ENCODE measurements around the gene TCEA2.

Gene TCEA2

GRCh38 chr20:64049060-64049877, 13.7 kb upstream of the TCEA2 start, which contains the start of gene SOX18:
SOX18 (minus strand) TSS chr20:64049639; CDS start chr20:64049516, 123 bp downstream.
- DNase-seq (ENCODE audit: low spot score), result peak; percentile 62

GRCh38 chr20:64049878-64050260, 13.1 kb upstream of the TCEA2 start:
- DNase-seq (ENCODE audit: low spot score), result no peak

DNA sequence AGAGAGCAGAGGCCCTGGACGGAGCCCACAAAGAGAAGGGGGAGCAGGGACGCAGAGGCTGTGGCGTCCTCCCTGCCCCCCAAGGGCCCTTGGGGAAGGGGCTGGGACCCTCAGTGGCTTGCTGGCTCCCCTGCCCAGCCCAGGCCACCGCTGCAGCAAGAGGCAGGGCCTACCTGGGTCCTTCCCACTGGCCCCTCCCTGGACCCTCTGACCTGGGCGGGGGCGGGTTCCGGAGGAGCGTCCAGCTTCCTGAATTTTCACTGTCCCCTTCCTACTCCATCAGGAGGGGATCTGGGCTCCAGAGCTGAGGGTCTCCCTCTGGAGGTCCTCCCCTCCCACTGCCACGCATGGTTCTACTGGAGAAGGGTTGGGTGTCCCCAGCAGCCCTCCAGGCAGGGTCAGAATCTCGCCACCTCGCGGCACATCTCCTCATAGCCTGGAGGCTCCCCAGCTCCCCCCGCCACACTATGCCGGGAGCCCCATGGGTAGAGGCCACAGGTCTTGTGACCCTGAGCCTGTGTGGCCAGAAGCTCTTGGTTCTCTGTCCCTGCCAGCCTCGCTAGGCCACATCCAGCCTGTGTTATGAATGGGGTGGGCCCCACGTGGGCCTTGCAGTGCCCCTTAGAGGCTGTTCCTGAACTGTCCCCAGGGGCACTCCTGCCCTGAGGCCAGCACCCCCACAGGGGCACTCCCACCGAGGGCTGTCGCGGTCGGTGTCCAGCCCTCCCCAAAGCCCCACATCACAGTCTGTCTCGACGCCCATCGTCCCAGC, 12.6 kb upstream of the TCEA2 start:
- no peak for DNase-seq (ENCODE audit: low spot score)

- DNase-seq (ENCODE audit: low spot score), result no peak
Observed at GRCh38 chr20:64051033-64051452, 12.0 kb upstream of the TCEA2 start.

GRCh38 chr20:64051561-64052325, 11.3 kb upstream of the TCEA2 start:
- DNase-seq (ENCODE audit: low spot score), result no peak

DNA sequence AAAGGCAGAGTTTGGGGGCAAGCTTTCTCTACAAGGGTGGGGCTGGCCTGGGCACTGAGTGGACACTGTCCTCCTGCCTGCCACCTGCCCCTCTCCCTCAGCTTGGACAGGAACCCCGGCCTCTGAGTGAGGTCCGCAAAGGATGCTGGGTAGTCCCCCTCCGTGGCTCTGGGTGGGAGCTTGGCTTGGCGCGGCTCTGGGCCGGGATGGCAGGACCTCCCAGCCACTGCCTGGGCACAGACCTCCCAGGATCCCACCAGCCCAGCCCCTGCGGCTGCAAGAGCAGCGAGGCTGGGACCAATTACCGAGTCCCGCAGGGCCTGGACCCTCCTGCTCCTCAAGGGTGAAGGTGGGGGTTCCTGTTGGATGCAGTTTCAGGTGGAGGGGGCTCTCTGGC, 10.7 kb upstream of the TCEA2 start:
- DNase-seq (ENCODE audit: low spot score), result no peak

DNA sequence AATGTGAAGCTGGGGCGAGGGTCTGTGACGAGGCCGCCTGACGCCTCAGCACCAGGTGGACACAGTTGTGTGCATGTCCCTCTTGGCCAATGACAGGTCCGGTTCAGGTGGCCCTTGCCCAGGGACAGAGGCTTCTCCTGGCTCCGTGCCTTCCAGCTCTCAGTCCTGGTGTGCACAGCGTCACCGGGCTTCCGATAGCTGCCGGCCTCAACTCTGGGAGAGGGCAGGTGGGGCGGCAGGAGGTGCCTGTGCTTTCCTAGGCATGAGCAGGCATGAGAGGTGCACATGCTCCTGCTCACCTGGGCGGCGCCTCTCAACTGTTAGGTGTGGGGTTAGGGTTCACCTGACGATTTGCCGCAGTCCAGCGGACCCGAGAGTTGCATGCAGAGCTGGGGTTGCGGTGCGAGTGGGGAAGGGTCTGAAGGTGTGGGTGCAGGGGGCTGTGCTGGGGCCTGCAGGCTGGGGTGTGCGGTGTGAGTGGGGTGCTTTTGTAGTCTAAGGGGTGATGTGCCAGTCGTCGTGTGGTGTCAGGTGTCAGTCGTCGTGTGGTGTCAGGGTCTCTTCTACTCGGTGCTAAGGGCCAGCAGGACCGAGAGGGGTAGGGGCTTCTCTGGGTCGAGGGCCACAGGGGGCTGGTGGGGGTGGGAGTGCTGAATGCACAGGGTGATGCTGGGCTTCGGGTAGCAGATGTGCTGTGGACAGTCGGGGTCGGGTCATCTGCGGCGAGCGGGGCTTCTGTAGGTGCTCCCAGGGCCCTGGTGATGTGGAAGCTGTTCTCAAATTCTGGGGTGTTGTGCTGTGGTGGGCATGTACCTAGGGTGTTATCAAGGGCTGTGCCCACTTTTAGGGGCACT, 9.8 kb upstream of the TCEA2 start:
- no peak for DNase-seq (ENCODE audit: low spot score)

DNA sequence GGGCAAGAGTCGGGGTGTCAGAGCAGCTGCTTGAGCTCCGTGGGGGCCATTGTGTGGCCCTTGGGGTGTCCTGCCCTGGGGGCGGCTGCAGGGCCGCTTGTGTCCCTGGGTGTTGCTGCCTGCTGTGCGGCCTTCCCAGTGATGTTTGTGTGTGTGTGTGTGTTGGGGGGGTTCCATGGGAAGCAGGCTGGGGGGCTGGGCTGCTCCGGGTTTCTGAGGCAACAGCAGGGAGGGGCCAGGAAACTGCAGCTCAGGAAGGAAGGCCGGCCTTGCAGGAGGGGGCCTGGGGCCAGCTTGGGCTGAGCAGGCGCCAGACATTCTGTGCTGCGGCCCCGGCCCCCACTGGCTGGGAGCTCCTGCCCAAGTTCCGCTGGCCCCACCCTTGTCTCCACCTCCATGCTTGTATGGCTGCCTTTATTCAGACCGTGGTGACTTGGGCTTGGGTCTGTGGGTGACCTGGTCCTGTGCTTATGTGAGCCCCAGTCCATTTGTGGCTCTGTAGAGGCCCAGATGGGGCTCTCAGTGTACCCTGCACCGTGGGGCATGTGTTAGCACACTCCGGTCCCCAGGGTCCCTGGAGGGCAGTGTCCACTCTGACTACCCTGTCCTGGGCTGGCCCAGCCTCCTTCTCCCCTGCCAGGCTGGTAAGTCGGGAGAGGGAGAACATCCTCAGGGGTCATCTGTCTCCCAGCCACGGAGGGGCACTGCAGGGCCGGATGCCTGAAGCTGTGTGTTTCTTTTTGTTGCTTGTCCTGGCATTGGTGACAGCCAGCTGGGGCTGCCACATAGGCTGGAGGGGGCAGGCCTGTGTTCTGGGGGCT, 8.9 kb upstream of the TCEA2 start:
- DNase-seq (ENCODE audit: low spot score), result peak; percentile 85

DNA sequence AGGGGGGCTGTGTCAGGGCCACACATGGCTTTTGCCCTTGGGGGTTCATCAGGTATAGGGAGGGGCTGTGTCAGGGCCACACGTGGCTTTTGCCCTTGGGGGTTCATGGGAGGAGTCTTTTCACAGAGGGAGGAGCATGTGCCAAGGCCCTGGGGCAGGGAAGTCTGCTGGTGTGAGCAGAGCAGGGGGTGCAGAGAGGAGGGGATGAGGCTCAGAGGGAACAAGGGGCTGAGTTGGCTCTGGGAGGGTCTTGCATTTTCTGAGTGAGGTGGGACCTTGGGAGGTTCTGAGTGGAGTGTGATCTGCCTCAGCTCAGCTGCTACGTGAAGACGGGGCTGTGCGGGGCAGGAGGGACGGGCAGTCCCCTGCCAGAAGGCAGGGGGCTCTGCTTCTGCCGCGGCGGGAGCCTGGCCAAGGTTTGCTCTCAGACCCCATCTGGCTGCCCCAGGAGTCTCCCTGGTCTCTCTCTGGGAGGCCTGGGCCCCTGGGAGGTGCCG, 7.6 kb upstream of the TCEA2 start:
- DNase-seq (ENCODE audit: low spot score), result no peak

GRCh38 chr20:64055893-64056638, 6.9 kb upstream of the TCEA2 start:
- peak; percentile 65 for DNase-seq (ENCODE audit: low spot score)

- DNase-seq (ENCODE audit: low spot score), result no peak
Observed at GRCh38 chr20:64056639-64056888, 6.4 kb upstream of the TCEA2 start.

- DNase-seq (ENCODE audit: low spot score), result no peak
Observed at GRCh38 chr20:64056889-64057627, 5.9 kb upstream of the TCEA2 start.

GRCh38 chr20:64057628-64058498, 5.1 kb upstream of the TCEA2 start:
- DNase-seq (ENCODE audit: low spot score), result peak; percentile 99

GRCh38 chr20:64058536-64058935, 4.5 kb upstream of the TCEA2 start:
- DNase-seq (ENCODE audit: low spot score), result no peak

GRCh38 chr20:64062276-64062595, 762 bp upstream of the TCEA2 start:
- DNase-seq (ENCODE audit: low spot score), result no peak

DNA sequence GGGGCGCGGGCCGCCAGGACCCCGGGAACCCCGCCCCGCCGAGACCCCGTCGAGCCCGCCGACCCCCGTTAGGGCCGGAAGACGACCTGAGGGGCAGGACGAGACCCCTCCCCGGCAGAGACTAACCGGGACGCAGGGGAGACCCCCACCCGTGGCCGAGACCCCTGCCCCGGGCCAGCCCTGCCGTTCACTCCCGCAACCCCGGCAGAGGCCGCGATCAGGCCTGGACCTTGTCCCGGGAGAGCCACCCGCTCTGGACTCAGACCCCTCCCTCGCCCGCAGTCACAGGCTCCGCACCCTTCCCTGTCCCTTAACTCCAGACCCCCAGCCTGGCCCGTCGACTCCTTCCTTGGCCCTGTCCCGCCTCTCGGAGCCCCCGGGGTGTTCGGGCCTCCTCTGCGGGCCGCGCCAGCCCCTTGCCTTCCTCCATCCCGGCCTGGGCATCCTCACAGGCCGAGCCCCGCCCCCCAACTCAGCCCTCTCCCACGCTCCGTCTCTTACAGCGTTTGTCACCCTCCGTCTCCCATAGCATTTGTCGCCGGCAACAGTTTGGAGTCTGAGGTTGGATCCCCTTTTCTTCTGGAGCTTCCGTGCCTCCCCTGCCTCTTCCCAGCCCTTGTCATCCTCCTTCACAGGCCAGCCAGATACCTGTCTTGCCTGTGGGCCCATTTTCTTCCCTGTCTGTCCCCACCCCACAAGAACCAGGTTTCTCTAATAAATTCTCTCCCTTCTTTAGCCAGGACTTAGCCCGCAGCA, 569 bp downstream of the TCEA2 start:
- DNase-seq (ENCODE audit: low spot score), result peak; percentile 60

DNA sequence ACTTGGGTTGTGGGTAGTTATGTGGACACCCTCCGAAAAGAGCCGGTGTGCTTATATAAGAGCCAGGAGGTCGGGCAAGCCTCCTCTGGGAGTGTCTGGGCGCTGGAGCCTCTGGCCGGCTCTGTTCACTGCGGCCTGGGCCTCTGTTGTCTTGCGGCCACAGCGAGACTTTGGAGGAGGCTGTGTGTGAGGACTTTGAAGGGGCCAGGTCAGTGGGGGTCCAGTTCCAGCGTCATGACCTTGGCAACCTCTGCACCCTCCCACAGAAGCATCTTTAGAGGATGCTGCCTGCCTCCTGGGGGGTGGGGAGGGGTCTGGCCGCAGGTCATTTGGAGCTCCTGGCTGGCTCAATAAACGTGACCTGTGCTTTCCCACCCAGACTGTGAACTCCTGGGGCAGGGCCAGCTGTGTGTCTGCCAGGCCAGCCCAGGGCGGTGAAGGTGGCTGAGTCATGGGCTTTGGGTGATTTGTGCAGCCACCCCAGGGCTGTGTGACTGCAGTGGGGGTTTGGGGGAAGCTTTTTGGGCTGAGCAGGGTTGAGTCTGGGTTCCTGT, 1.2 kb downstream of the TCEA2 start:
- DNase-seq (ENCODE audit: low spot score), result no peak

All from HuH-7 (cell line).